IPS DF 4.7 (cell line): ENCODE measurements around the gene GSE1.

Source experiments
- DNase-seq: peaks from one replicate; pipeline ENCODE4 v3.0.0-alpha.2; 2013; ENCODE audit warnings: low spot score; ENCODE audit errors: extremely low read depth

The GSE1 gene

GRCh38 chr16:85658504-85659326, 45.6 kb downstream of the GSE1 start:
- no peak for DNase-seq

- DNase-seq = no peak
Measured at GRCh38 chr16:85659336-85659735, 46.2 kb downstream of the GSE1 start.

DNA sequence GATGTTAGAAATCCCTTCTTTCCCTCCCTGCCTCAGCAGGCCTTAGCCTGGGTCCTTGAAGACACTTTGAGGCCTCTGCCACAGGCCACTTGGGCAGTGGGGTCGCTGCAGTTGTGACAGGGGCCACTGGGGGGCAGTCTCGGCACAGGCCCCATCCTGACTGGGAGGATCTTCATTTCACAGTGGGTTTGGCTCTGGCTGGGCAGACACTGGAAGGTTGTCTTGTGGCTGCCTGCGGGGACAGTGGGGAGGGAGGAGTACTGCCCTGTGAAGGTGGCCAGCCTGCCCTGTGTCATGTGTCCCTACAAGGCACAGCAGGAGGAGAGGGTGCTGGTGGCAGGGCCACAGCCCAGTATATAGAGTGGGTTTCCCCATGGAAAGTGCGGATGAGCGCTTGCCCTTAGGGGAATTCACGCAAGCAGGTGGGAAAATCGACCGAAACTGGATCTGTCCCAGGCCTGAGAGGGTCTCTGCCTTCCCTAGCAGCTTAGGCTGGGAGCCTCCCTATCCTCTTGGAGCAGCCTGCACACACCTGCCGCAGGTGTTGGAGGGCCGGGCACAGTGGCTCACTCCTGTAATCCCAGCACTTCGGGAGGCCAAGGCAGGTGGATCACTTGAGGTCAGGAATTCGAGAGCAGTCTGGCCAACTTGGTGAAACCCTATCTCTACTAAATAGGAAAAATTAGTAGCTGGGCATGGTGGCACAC, 46.8 kb downstream of the GSE1 start:
- no peak for DNase-seq

- DNase-seq = no peak
Measured at GRCh38 chr16:85660843-85661739, 48.0 kb downstream of the GSE1 start.

DNA sequence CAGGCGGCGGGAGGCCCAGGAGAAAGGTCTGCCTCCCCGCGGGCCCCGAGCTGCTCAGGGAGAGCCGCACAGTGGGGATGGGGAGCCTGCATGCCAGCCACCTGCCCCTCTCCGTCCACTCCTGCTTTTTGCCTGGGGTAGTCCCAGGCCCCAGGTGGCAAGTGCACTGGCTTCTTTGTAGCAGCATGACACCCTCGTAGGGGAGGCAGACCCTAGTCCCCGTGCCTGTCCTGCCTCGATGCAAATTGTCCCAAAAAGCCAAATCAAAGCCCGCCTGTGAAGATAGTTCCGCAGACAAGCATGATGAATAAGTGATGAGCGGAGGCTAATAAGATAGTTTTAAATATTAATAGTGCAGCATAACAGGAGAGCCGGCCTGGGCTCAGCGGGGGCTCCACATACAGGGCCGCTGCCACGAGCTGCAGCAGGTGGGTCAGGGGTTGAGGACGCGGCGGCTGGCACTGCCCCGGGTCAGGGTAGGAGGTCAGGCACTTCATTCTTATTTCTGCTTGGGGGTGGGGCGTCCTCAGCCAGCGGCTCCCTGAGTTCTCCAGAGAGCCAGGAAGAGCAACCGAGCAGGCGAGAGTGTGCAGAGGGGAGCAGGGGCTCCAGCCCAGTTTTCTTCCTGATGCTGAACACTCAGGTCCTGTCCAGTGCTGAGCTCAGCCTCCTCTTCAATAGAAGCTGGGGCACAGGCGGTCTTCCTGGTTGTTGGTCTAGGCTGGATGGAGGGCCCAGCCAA, 48.8 kb downstream of the GSE1 start:
- no peak for DNase-seq

GRCh38 chr16:85662482-85662812, 49.3 kb downstream of the GSE1 start:
- DNase-seq = no peak

GRCh38 chr16:85662976-85663830, 50.1 kb downstream of the GSE1 start:
- DNase-seq = no peak

DNA sequence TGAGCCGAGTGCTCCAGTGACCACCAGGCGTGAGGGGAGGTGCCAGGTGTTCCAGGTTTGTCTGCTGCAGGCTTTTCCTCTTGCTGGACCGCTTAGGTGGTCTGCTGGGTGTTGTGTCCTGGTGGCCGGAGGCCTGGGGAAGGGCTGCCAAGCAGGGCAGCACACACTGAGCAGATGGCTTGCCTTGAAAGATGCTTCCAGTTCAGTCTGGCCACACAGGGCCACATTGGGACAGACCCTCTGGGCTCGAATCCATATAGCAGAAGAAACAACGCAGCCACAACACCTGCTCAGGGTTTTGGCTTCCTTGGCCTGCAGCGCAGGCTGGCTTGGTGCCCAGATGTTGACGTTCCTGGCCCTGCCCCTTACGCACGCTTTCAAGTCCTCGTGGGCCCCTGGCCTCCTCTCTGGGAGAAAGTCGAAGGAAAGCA, 50.8 kb downstream of the GSE1 start:
- DNase-seq = no peak

GRCh38 chr16:85664580-85665372, 51.7 kb downstream of the GSE1 start:
- no peak for DNase-seq

- DNase-seq = no peak
Measured at GRCh38 chr16:85665373-85665740, 52.2 kb downstream of the GSE1 start.

DNA sequence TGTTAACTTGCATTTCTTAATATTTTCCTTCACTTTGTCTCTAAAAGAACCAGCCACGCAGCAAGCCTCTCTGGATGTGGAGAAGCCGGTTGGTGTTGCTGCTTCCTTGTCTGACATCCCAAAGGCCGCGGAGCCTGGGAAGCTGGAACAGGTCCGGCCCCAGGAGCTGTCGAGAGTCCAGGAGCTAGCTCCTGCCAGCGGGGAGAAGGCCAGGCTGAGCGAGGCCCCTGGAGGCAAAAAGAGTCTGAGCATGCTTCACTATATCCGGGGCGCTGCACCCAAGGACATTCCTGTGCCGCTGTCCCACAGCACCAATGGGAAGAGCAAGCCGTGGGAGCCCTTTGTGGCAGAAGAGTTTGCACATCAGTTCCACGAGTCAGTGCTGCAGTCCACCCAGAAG, 52.8 kb downstream of the GSE1 start:
- no peak for DNase-seq

DNA sequence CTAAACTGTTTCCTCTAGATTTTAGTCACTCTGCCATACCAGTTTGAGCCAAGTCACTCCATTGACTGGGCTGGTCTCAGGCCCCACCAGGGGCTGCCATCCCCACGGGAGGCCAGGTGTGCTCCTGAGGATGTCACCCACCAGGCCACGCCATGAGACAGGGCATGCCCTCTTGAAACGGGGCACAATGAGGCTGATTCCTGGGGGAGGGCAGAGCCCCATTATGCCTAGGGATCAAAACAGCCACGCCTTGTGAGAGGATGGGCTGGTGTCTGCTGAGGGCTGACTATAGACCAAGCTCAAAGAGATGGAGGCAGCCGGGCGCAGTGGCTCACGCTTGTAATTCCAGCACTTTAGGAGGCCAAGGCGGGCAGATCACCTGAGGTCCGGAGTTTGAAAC, 54.1 kb downstream of the GSE1 start:
- DNase-seq = no peak

DNA sequence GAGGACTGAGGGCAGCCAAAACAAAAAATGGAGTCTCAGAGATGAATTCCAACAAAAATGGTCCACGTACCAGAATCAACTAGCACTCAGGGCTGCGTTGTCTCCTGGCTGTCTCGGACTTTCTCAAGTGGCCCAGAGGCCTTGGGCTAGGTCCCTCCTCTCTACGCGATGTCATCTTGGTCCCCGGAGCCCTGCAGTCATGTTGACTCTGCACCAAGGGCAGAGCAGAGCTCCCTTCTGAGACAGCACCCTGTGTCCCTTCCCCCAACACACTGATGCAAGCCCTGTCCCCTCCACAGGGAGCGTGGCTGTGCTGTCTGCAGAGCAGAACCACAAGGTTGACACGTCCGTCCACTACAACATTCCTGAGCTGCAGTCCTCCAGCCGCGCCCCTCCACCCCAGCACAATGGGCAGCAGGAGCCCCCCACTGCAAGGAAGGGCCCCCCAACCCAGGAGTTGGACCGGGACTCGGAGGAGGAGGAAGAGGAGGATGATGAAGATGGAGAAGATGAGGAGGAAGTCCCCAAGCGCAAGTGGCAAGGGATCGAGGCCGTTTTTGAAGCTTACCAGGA, 54.8 kb downstream of the GSE1 start:
- DNase-seq = no peak

DNA sequence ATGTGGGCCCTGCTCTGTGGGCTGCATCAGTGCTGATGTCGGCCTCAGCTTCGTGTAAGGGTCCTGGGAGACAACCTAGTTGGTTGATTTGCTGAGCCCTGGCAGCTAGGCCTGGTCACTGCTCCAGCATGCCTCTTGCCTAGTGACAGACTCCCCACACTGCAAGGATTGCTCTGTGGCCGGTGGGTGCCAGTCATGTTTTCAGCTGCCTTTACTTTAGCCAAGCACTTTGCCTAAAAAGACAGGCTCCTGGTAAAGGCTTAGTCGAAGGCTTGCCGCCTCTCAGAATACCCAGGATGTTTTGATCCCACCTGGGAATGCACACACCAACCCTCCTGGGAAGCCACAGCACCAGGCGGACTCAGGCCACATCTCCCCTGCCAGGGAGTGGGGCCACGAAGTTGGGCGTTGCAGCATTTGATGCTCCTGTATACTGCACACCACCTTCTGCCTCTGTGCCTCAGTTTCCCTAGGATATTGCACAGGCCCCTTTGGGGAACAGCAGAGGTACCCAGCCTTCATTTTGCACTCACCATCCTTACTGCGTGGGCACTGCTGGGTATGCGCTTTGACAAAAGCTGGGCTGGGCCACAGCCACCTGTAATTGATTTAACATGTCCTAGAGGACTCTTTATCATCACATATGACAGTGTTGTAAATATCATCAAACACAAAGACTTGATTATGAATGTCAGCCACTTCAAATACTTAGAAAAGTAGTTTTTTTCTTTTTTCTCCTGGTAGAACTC, 55.7 kb downstream of the GSE1 start:
- DNase-seq = no peak

- DNase-seq = no peak
Measured at GRCh38 chr16:85670840-85671239, 57.7 kb downstream of the GSE1 start.

DNA sequence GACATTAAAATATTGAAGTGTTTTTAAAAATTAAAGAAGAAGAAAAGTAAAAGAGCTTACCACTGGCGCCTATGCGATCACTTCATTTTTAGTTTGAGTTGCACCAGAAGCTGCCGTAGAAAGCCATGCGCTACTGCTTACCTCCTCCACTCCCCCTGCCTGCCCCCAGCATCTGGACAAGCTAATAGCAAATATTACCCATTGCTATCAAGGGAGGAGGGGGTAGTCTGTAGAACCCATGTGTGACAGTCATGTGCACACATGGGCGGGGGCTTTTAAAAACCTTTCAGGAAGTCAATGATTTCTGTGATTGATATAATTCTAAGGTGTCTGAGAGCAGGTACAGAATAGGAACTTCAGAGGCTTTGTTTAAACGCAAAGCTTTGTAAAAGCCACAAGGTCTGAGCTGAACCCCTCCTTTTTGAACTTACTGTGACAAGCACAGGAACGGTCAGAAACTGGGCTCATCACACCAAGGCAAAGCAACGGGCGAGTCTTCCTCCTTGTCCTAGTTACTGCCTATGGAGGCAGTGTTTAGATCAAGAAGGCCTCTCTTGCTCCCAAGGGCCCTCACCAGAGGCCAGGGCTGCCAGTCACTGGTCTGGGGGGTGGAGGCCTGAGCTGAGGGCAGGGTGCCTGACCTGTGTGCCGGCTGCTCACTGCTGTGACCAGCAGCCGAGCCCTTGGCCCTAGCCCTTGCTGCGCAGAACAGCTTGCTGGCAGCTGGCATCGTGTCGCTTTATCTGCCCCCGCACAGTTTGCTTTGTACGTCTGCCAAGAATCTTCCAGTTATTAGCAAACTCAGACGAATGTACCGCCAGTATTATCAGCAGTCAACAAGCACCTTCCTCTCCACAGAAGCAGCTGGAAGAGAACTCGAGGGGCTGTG, 60.7 kb downstream of the GSE1 start:
- no peak for DNase-seq

- DNase-seq = no peak
Measured at GRCh38 chr16:85674418-85674755, 61.3 kb downstream of the GSE1 start.

- DNase-seq = no peak
Measured at GRCh38 chr16:85674828-85675227, 61.7 kb downstream of the GSE1 start.
